ENCODE data around the gene CEPT1.

CEPT1 gene

GRCh38 chr1:111193712-111194480 is 53.9 kb downstream of the CEPT1 start:
- DNase-seq = no peak

- DNase-seq = no peak
Measured at GRCh38 chr1:111195002-111195684, 55.1 kb downstream of the CEPT1 start.

GRCh38 chr1:111196213-111196612 is 56.2 kb downstream of the CEPT1 start:
- no peak for DNase-seq

GRCh38 chr1:111197598-111198284 is 57.7 kb downstream of the CEPT1 start:
- peak; percentile 64 for DNase-seq

- no peak for DNase-seq
Measured at GRCh38 chr1:111198836-111199235, 58.8 kb downstream of the CEPT1 start.

- DNase-seq = no peak
Measured at GRCh38 chr1:111199329-111199728, 59.3 kb downstream of the CEPT1 start.

- peak; percentile 66 for DNase-seq
Measured at GRCh38 chr1:111199881-111200801, 60.1 kb downstream of the CEPT1 start, which contains the start of gene DENND2D. Gene DENND2D, minus strand, starts transcription at chr1:111200646. Its CDS starts 187 bp downstream, at chr1:111200459.

GRCh38 chr1:111200802-111201161 is 60.8 kb downstream of the CEPT1 start:
- DNase-seq = no peak

GRCh38 chr1:111201275-111202090 is 61.5 kb downstream of the CEPT1 start:
- DNase-seq = peak; percentile 17

- no peak for DNase-seq
Measured at GRCh38 chr1:111202366-111202706, 62.3 kb downstream of the CEPT1 start.

- no peak for DNase-seq
Measured at GRCh38 chr1:111202707-111203623, 62.9 kb downstream of the CEPT1 start.

- peak; percentile 91 for DNase-seq
Measured at GRCh38 chr1:111203681-111204200, 63.7 kb downstream of the CEPT1 start.

GRCh38 chr1:111204201-111204982 is 64.4 kb downstream of the CEPT1 start:
- DNase-seq = peak; percentile 74

GRCh38 chr1:111204983-111205713 is 65.1 kb downstream of the CEPT1 start:
- DNase-seq = no peak

- DNase-seq = no peak
Measured at GRCh38 chr1:111205714-111206050, 65.7 kb downstream of the CEPT1 start.

GRCh38 chr1:111208921-111209320 is 68.9 kb downstream of the CEPT1 start:
- DNase-seq = no peak

GRCh38 chr1:111209622-111210021 is 69.6 kb downstream of the CEPT1 start:
- no peak for DNase-seq

- DNase-seq = no peak
Measured at GRCh38 chr1:111211921-111212320, 71.9 kb downstream of the CEPT1 start.

Measured in NK-92 treated with Interleukin-12 subunit alpha and Interleukin-12 subunit beta, amount 100 ng/mL, for 24 hours (cell line).